GF-D8 (cell line): ENCODE results near the gene CLDN11.

Experiments used
- DNase-seq: peaks from one replicate; lab custom pipeline; 2025; lab: John Stamatoyannopoulos, UW

CLDN11 gene

GRCh38 chr3:170470063-170471016, 51.7 kb downstream of the CLDN11 start:
- DNase-seq = no peak

GRCh38 chr3:170471149-170471548, 52.5 kb downstream of the CLDN11 start:
- DNase-seq = no peak

GRCh38 chr3:170473358-170473757, 54.7 kb downstream of the CLDN11 start:
- DNase-seq = no peak

GRCh38 chr3:170475092-170475685, 56.5 kb downstream of the CLDN11 start:
- no peak for DNase-seq

- DNase-seq = no peak
Observed at GRCh38 chr3:170476291-170476690, 57.6 kb downstream of the CLDN11 start.

GRCh38 chr3:170477395-170477794, 58.7 kb downstream of the CLDN11 start:
- no peak for DNase-seq

GRCh38 chr3:170480111-170480510, 61.4 kb downstream of the CLDN11 start:
- no peak for DNase-seq

- DNase-seq = no peak
Observed at GRCh38 chr3:170482199-170482598, 63.5 kb downstream of the CLDN11 start.

- no peak for DNase-seq
Observed at GRCh38 chr3:170483485-170484262, 65.0 kb downstream of the CLDN11 start.
